HG03457 (cell line): ENCODE data around the gene AATK.

Experiments used
- ATAC-seq: cut with Tn5 transposase; IDR thresholded peaks from one replicate; pipeline ENCODE4 v1.9.1; 2021; ENCODE audit warnings: moderate number of reproducible peaks; ENCODE audit not compliant: unreplicated experiment

AATK gene

GRCh38 chr17:81130385-81131361, 35.3 kb downstream of the AATK start:
- no peak for ATAC-seq

GRCh38 chr17:81129711-81130367, 36.2 kb downstream of the AATK start:
- no peak for ATAC-seq

DNA sequence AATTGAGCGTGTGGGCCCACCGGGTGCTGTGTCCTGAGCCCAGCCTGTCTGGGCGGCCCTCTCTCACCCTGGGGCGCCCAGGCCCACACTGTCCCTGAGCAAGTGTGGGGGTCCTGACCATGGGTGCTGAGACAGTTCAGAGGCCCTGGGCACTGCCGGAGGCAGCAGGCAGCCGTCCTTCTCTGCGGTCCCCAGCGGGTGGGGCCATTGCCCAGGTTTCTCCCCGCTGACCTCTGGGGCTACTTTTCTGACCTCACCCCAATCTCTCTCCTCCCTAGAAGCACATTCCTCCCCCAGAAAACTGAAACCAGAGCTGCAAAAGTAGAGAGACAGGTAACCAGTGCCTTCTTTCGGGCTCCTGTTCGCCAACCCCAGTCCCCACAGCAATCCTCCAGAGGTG, 36.7 kb downstream of the AATK start:
- no peak for ATAC-seq

DNA sequence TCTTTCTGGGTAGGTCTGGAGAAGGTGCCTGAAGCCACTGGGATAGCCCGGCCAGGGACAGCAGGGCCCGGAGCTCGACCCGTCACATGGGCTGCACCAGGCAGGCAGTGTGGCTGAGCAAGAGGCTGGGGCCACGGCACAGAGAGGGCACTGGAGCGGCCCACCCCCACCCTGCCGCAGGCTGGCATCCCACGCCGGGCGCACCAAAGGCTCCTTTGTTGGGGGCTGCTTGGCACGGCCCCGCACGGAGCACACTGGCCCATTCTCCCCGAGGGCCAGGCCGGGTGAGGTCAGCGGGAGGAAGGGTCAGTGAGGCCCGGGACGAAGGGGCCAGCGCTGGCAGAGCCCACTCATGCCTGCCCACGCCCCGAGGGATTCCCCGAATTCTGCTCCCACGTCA, 37.2 kb downstream of the AATK start:
- no peak for ATAC-seq

GRCh38 chr17:81128338-81128737, 37.7 kb downstream of the AATK start:
- ATAC-seq: no peak

DNA sequence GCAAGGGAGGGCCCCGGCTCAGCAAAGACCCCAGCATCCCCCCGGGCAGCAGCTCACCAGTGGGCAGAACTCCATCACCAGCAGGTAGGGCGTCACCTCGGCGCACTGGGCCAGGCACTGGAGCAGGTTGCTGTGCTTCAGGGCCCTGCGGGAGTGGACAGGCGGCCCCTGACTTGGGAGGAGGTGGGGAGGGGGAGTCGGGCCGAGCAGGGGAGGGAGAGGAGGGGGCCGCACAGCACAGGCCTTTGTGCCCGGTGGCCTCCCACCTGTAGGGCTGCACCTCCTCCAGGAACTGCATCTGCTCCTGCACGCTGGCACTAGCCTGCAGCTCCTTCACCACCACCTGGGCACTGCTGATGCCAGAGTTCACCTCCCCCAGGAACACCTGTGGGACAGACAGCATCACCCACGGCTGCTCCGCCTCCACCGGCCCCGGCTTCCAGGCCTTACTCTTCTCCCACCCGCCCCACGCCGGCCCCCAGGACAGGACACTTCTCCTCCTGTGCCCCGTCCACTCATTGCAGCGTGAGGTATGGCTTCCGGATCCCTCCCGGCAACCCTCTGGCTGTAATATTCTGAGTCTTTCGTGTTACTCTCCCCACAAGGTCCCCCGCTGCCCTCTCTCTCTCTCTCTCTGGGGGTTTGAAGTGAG, 38.4 kb downstream of the AATK start:
- no peak for ATAC-seq

DNA sequence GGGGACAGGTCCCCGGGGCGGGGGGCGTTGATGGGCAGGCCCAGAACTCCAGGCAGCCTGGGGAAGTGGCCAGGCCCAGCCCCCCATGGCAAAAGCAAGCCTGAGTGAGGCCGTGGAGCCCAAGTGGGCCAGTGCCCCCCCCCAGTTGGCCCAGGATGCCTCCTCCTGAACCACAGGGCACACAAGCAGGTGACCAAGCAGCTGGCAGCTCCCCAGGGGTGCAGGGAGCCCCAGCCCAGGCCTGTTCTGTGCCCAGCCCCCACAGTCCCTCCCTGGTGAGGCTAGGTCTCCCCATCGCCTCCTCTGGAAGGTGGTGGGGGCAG, 38.9 kb downstream of the AATK start:
- ATAC-seq: no peak

DNA sequence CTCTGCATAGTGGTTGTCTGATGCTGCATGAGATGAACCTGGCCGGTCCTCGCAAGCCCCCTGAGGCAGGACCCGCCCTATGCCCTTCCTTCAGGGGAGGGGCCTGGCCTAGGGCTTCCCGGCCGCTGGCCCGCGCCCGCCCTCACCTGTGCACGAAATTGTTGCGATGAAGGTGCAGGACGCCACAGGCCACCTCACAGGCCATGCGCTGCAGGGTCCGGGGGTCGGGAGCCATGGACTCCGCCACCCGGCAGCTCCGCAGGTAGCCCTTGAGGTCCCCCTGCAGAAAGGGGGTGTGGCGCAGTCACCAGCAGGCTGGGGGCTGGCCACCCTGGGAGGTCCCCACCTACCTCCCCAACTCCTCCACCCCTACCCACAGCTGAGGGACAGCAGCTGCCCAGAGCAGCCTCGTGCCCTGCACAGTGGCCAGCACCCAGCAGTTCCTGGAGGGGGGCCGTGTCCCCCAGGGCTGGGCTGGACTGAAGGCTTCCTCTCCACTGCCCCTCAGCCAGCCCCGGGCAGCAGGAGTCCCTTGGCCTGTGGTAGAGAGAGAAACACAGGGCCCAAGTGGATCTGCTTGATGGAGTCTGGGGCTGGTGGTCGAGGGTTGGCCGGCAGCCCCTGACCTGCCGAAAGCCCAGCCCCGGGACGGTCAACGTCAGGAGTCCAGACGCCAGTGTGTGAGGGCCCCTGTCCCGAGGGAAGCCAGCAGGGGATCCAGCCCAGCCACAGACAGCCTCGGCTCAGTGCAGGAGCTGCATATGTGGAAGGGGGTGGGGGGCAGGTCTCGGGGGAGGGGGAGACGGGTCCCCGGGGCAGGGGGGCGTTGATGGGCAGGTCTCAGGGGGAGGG, 39.5 kb downstream of the AATK start:
- no peak for ATAC-seq

- no peak for ATAC-seq
Measured at GRCh38 chr17:81125573-81126081, 40.4 kb downstream of the AATK start.

DNA sequence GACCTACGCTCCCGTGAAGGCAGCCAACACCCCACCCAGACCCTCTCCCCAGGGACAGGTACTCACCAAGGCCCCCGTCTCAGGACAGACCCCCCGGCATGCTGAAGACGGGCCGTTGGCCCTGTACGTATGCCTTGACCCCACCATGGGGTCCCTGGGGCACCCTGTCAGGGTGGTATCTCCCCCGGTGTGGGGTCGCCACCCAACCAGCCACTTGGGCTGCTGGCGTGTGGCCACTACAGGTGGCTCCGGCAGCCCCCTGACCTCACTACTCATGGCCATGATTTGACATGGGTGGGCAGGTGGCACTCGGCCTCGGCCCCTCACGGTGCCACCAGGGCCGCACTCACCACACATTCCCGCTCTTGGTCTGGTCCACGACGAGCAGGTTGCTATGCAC, 41.6 kb downstream of the AATK start:
- no peak for ATAC-seq

DNA sequence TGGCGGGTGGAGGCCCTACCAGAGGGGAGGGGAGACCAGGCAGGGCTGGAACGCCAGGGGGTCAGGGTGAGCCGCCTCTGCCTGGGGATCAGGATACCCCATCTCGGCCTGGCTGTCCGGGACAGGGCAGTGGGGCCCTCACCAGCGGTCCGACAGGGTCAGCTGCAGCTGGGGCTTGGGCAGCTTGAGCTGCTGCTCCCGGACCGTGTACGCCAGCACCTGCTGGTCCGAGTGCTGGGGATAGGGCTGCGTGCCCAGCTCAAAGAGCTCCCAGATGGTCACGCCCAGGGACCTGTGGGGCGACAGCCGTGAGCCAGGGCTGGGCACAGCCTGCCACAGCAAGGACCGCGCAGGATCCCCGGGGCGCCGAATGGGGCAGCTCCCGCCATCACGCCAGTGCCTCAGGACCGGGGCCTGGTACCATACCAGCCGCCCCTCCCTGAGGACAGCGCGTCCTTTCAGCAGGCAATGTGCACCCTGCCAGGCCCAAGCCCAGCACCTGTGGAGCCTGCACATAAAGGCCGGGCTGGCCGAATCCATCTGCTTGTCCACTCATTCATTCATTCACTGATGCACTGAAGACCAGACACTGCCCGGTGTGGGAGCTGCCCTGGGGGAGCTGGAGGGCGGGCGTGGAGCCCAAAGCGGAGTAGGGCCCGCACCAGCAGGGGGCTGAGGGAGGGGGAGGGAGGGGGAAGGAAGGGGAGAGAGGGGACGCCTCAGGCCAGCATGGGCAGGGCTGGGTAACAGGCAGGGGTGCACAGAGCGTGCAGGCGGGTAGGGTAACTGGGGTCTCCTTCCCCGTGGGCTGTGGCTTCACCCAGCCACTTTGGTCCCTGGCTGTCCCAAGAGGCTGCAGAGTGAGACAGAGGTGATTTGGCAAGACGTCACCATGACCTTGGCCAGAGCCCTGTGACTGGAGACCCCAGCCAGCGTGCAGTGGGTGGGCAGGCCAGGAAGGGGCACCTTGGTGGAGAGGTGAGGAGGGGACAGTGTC, 42.7 kb downstream of the AATK start:
- ATAC-seq: no peak

- ATAC-seq: no peak
Measured at GRCh38 chr17:81121841-81122733, 43.9 kb downstream of the AATK start.

DNA sequence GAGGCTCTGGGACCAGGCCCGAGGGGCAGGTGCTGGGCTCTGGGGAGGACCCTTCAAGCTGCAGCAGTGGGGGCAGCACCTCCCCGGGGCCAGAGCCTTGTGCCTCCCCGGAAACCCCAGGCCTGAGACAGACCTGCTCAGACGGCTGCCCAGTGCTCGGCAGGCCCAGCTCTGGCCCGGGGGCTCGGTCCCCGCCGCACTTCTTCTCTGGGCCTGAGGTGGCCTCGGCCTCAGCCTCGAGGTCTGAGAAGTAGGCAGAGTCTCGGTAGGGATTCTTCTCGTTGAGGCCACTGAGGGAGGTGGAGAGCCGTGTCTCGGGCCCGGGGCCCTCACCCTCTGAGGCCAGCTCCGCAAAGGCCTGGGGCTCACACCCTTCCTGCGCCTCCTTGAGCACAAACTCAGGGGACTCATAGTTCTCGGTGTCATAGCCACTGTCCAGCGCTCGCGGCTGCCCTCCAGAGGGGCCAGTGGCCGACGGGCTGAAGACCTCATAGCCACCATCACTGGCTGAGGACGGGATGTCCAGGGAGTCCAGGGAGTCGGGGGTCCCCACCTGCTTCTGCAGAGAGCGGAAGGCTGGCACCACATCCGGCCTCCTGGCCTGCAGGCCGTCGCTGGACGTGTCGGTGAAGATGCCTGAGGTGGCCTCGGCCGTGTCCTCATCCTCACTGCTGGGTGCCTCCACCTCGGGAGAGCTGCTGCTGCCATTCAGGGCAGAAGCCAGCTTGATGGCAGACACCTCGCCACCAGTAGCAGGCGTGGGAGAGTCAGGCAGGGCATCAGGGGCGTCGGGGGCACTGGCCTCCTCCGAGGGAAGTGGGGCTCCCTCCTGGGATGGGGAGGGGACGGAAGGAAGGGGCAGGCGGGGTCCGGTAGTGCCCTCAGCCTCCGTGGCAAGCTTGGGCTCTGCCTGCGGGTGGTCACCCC, 45.1 kb downstream of the AATK start:
- no peak for ATAC-seq

- ATAC-seq: no peak
Measured at GRCh38 chr17:81120149-81120484, 45.9 kb downstream of the AATK start.

GRCh38 chr17:81119223-81120148, 46.5 kb downstream of the AATK start:
- no peak for ATAC-seq
